Measurements from ENCODE around the gene CITED1. TPM values are rescaled to one million over a fixed set of nuclear protein-coding genes. Genes with fewer than 3 reads are reported as not detected.

Gene CITED1
- total and polyA plus RNA-seq, 12 donors = 0.20 to 0.83 (median 0.53) TPM; not detected in 9

- Histone ChIP-seq H3K9me3 (peaks cover 0 to 7% (median 0%) of the 10 kb centered on the region in 11 donors), H3K4me1 (no peaks in the 10 kb centered on the region), H3K27me3 (peaks cover 0 to 90% (median 0%) of the 10 kb centered on the region in 7 donors), H3K27ac (no peak overlapping the region), H3K4me3 (no peak overlapping the region), H3K36me3 (no peaks in the 10 kb centered on the region)
- DNase-seq = no peak
- intact Hi-C loops (cut with DNase I) = no loop called here
- WGBS, 2 donors = 62 to 63% methylated on average over 1 of the region's 1 CpG
- no peak for ATAC-seq
- peak in 1 of 9 donors; percentile 46 for TF ChIP-seq CTCF (IDR thresholded peaks at IDR 0.05)
These were observed 11.2 kb downstream of the CITED1 start for GRCh38 chrX:72294497-72294896.

DNA sequence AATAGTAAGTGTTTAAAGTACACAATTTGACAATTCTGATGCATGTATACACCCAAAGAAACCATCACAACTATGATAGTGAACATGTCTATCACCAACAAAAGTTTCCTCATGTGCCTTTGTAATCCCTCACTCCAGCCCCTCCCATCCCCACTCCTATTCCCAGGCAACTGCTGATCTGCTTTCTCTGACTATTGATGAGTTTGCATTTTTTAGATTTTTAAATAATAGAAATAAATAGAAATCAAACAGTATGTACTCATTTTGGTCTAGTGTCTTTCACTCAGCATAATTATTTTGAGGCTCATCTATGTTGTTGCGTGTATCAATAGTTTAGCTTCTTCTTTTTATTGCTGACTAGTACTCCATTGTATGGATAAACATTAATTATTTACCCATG lies 23.4 kb downstream of the CITED1 start:
- WGBS, 2 donors = 96 to 98% methylated on average over 1 of the region's 1 CpG
- H3K4me1 ChIP-seq = peaks cover 0 to 2% (median 0%) of the 10 kb centered on the region in 9 donors
- H3K27me3 ChIP-seq = peaks cover 0 to 53% (median 0%) of the 10 kb centered on the region in 7 donors
- DNase-seq = no peak
- TF ChIP-seq CTCF (IDR thresholded peaks at IDR 0.05) = no peak
- H3K36me3 ChIP-seq = no peaks in the 10 kb centered on the region
- intact Hi-C loops (cut with DNase I) = no loop called here
- ATAC-seq = no peak
- no peaks in the 10 kb centered on the region for H3K9me3 ChIP-seq
- H3K4me3 ChIP-seq = no peak overlapping the region
- no peak overlapping the region for H3K27ac ChIP-seq

GRCh38 chrX:72280321-72280845 lies 25.3 kb downstream of the CITED1 start:
- H3K4me1 ChIP-seq = peaks cover 0 to 14% (median 8%) of the 10 kb centered on the region in 9 donors
- WGBS, 2 donors = 67 to 73% methylated on average over 5 of the region's 5 CpGs
- no peak for ATAC-seq
- no peak overlapping the region for H3K4me3 ChIP-seq
- no peaks in the 10 kb centered on the region for H3K9me3 ChIP-seq
- intact Hi-C loops (cut with DNase I) = no loop called here
- no peak for TF ChIP-seq CTCF (IDR thresholded peaks at IDR 0.05)
- H3K27me3 ChIP-seq = peaks cover 0 to 34% (median 0%) of the 10 kb centered on the region in 7 donors
- H3K27ac ChIP-seq = no peak overlapping the region
- DNase-seq = no peak
- H3K36me3 ChIP-seq = peaks cover 0 to 6% (median 0%) of the 10 kb centered on the region in 9 donors

DNA sequence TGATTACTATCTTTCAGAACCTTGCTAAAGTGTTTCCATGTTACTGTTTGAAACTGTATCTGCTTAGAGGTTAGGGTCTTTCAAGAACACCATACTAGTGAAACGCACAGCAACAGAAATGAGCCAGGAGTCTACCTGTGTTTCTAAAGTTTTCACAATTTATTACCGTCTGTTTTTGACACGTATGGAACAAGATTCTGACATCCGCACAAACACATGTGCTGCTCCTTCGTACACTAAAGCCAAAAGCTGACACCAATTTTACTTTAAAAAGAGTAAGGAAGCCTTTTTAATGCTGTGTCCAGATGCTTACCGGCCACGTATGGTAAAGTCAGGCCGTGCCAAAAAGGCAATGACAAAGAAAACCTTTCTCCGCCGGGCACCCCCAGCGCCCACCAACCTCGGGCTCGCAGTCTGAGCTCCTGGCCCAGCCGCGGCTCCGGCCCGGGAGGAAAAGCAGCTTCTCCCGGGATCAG lies 29.2 kb downstream of the CITED1 start:
- Histone ChIP-seq H3K27me3 (peaks cover 0 to 21% (median 0%) of the 10 kb centered on the region in 7 donors), H3K4me3 (peak overlapping the region; percentile 48 to 86 (median 73)), H3K27ac (peak overlapping the region; percentile 39 to 88 (median 82)), H3K36me3 (peaks cover 0 to 44% (median 5%) of the 10 kb centered on the region in 9 donors), H3K4me1 (peaks cover 0 to 43% (median 11%) of the 10 kb centered on the region in 9 donors), H3K9me3 (no peaks in the 10 kb centered on the region)
- TF ChIP-seq CTCF (IDR thresholded peaks at IDR 0.05) = no peak
- peak in 1 of 2 donors; percentile 3 for DNase-seq
- ATAC-seq = peak in 6 of 8 donors; percentile 4 to 54 (median 52)
- WGBS, 2 donors = 1 to 2% methylated on average over 11 to 18 of the region's 18 CpGs
- intact Hi-C loops (cut with DNase I) = loop anchor here in 1 of 10 donors (10.0 kb wide), 1 partner anchor 272 kb away; no protein-coding TSS in a partner anchor
